Activated CD4-positive, alpha-beta T cell treated with anti-CD3 and anti-CD28 coated beads for 24 hours (primary cell): ENCODE measurements around the gene C2orf81.
A peak's percentile ranks its signal among the peaks of the same experiment; 100 is the strongest.
"Not testable (repeated sequence)": the region's sequence is repeated elsewhere in the genome, so short reads cannot be mapped to it uniquely, and the experiment has no call there.

Source experiments
- DNase-seq, 2 donors: peaks; one replicate each; pipeline ENCODE4 v3.0.0-alpha.2; 2020; ENCODE audit warnings: low read depth in 2 of 2

Gene C2orf81

DNA sequence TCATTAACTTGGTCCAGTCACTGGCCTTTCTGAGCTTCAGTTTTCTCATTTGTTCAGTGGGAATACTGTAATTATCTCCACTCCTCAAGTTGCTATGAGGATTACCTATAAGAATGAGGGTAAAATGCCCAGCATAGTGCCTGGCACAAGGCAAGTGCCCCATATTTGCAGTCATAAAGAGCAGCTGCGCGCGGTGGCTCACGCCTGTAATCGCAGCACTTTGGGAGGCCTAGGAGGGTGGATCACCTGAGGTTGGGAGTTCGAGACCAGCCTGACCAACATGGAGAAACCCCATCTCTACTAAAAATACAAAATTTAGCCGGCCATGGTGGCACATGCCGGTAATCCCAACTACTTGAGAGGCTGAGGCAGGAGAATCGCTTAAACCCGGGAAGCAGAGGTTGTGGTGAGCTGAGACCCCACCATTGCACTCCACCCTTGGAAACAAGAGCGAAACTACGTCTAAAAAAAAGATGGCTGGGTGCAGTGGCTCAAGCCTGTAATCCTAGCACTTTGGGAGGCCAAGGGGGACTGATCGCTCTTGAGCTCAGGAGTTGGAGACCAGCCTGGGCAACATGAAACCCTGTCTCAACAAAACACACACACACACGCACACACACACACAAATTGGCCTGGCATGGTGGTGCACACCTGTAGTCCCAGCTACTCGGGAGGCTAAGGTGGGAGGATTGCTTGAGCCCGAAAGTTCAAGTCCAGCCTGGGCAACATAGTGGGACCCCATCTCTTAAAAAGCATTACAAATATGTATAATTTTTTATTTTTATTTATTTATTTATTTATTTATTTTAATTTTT is 21.3 kb upstream of the C2orf81 start:
- DNase-seq = not testable (repeated sequence)

DNA sequence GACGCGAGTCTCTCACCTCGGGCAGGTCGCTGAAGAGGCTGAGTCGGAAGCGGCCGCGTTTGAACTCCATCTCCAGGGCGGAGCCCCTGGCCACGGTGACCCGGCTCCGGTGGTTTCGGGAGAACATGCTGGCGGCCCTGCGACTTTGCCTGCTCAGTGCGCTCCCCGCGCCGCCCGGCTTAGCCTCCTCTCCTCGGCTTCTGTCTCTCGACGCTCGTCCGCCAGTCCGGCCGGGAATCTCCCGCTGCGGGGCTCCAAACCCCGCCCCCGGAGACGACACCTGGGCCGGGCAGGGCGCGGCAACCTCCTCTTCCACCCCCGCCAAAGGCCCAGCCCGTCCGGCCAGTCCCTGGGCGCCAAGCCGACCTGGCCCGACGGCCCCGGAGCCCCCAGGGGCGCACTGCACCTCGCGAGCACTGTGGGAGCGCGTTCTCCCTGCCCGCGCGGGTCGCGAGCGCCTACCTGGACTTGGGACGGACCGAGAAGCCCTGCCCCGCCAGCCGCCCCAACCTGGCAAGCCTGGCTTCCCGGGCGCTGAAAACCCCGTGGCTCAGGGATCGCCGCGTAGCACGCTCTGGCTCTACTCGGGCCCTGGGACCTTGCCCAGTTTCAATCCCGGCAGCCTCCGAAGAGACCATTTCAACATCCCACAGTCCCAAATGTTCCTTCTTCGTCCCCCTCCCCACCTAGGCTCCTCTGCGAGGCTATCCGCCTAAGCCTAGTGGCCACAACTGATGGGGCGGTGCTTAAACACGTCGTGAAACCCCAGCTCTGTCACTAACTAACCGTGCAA is 20.5 kb upstream of the C2orf81 start, which contains the start of gene RTKN:
RTKN (minus strand) TSS at position 248 of the 793 bp plus-strand sequence; CDS start at position 127, 121 bp downstream.
- no peak for DNase-seq

DNA sequence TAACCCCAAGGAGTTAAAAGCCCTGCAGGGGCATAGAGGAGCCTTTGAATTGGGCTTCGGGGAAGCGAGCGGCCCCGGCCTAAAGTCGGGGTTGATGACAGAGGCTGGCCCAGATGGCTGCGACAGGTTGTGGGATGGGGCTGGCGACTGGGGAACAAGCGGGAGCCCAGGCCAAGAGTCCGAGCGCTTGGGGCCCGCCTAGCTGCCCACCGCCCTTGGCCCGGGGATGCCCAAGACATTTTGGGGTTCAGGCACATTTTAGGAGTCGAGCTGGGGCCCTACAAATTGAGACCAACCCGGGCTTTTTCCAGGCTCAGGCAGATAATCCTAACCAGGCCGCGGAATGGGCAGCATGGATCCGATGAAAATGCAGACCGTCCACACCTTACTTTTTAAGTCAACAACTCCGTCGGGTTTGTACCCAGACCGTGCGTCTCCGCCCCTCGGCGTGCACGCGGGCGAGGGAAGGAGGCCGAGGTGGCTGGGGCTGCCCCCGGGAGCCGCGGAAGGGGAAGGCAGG is 19.8 kb upstream of the C2orf81 start:
- no peak for DNase-seq

DNA sequence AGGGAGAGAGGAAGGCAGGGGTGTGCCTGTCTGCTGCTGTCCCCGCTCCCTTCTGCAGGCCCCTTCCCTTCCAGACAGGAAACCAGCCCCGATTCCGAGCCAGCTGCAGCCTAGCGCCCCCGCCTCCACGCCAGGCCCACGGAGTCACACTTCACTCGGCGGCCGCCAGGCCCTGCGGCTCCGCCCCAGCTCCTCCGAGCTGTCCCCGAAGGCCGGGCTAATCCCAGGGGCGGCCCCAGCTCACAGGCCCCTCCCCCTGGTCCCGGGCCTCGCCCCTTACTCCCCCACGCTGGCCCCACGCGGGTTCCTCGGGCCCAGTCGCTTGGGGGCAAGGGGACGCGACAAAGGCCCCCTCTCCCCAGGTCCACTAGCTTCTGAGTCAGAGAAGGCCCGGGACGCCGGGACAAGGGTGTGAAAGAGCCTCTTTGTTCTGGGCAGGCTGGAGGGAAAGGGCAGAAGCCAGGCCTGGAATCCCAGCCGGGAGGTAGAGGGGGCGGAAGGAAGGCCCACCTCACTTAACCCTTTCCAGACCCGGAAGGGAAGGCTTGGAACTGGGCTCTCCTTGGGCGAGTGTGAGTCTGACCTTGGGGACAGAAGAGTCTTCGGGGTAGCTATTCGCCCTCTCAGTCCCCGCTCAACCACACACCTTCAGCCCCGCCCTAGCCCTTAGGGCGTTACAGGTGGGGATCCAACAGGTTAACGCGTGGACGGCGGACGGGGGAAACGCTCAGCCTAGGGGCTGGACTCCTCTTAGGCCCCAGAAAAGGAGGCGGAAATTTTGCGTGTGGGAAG is 19.2 kb upstream of the C2orf81 start:
- DNase-seq = peak in 1 of 2 donors; percentile 40

DNA sequence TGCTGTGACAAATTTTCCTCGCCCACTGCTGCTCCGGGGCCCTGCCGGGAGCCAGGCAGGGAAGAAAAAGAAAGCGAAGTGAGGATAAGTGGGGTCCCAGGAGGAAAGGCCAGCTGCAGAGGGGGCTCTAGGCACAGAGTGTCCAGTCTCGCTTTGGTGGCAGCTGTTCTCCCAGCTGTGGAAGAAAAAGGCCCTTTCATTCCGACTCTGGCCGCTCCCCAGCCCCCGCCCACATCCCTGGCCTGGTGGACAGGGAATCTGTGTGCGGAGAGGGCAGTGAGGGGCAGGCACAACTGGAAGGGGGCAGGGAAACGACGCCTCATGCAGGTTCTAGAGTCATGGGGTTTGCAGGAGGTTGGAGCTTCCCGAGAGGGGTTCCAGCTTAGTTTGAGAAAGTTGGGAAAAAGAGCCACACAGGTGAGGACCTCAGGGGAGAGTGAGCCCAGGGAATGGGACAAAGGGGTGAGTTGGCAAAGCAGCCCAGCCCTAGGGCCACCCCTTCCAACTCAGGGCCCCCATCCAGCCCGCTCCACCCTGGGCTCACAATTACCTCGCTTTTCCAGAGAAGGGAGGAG is 18.5 kb upstream of the C2orf81 start:
- DNase-seq = no peak

DNA sequence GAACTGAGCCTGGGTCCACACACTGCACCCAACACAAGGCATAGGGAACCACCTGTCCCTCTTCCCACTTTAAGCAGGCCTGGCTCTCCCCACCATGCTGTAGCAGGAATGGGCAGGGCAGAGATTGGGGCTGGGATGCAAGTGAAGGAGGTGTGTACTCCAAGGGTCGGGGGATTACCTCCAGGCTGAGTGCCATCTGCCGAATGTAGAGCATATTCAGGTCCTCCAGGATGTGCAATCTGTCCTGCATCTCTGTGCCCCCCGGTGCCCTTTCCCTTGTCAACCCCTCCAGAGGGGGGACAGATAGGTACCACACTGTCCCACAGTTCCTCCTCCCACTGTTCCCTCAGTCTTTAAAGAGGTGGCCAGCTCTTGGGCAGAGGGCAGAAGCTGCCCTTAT is 18.0 kb upstream of the C2orf81 start:
- DNase-seq = no peak

DNA sequence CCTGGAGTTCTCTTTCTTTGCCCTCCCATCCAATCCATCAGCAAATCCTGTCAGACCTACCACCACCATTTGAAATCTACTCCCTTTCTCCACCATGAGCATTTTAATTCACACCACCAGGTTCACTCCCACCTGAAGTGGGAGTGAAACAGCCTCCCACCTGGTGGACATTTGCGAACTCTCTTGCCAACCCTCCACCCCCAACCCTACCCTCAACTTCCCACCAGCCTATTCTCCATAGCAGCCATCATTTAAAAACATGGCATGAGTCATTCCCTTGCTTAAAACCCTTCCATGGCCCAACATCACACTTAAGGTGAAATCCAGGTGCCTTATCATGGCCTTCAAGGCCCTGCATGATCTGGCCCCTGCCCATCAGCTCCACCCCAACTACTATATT is 16.8 kb upstream of the C2orf81 start:
- no peak for DNase-seq

DNA sequence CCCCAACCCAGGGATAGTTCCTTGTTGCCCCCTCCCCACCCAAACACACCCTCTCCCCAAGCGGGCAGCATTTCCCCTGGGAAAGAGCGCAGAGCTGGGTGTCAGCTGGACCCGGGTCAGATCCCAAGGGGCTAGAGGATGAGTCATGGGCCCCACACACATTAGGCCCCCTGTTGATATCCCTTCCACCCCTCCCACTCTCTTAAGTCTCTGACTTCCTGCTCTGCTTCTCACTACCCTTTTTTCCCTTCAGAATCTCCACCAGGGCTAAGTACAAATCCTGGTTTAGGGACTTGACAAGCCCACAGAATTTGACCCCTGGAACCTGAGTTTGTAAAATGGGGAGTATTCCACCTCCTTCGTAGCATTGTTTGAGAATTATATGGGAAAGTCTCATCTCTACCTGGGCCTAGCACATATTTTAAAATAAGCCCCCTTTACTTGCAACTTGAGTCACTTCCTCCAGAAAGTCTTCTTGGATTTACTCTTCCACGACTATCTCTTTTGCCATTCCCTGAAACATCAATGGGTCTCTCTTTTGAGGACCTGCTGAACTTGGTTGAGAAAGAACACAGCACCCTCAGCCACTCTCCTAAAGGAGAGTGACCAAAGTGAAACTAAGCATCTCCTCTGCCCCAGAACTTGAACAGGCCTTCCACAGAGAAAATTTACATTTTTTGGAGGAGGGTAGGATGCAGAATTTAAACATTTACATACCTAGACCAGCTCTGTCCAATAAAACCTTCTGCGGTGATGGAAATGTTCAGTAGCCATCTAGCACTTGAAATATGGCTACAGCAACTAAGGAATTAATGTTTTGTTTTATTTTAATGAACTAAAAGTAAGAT is 15.7 kb upstream of the C2orf81 start:
- DNase-seq = no peak

DNA sequence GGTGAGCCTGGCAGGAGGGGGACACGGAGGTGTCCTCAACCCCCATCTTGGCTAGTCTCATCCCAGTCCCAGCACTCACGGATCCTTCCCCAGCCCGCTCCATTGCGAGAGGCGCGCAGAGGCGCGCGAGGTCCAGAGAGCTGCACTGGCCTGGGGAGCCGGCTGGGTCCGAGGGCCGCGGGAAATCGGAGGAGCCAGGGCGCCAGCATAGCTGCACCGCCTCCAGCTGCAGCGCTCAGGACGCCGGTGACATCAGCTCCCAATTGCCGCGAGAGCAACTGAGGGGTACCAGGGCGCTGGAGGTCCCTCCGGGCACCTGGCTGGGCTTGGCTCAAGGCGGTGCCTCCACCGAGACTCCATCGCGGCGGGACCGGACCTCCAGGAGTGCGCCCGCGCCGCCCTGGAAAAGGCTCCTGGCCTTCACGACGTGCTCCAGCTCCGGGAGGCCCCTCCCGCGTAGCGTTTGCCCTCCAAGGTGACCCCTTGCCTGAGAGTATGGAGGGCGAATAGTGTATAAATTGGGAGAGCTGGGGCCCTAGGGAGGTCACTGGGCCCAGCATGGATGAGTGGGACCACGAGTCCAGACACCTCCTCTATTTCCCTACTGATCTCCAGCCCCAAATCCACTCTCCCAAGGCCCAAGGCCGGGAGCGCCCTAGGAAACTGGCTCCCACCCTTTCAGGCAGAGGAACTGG is 14.8 kb upstream of the C2orf81 start:
- no peak for DNase-seq

DNA sequence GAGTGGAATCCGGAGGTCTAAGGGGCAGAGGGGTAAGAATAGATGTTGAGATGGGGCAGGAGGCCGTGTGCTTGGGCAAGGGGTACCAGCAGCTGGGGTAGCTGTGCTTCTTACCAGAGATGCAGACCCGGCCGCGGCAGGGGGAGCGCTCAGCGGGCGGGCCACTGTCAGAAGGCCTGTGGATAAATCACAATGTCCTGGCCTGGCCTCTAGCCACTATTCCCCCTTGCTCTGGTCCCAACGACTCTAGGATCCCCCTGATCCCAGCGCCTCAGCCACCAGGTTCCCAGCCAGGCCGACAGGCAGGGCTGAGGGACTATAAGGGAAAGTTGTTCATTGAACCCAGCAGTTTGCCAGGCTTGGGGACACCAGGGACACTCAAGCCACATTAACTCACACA is 9.1 kb upstream of the C2orf81 start:
- no peak for DNase-seq

DNA sequence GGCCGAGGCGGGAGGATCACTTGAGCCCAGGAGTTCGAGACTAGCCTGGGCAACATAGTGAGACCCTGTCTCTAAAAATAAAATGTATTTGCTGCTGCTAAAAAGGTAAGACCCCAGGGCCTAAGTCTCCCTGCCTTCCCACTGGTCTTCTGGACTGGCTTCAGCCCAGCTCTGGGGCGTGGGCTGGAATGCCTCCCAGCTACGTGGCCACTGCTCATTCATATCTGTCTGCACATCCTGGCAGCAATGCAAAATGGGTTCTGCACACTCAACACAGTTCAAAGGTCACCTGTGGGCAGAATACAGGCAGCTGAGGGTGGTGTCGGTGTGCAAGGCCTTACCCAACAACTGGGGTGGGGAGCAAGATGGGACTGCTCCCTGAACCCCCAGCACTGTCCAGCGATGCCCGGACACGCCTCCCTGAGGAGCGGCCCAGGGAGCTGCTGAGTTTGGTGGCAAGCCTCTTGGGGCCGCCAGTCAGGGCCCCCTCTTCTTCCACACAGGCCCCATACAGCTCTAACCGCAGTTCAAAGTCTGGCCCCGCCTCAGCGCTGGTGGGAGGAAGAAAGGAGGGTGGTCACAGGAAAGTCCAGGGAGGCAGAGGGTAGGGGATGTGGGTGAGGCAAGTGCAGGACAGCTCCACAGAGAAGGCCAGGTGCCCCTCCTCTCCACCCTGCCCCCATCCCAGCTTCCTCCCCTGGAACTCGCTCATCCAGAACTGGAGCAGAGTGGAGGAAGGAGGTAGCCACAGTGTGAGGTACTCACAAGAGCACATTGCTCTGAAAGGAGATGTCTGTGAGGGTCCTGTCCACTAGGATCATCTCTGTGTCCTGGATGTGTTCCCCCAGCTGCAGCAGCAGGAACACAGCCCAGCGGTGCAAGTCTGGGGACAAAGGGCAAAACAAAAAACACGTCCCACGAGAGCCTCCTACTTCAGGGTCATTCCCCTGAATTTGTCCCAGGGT is 8.3 kb upstream of the C2orf81 start:
- DNase-seq = no peak

DNA sequence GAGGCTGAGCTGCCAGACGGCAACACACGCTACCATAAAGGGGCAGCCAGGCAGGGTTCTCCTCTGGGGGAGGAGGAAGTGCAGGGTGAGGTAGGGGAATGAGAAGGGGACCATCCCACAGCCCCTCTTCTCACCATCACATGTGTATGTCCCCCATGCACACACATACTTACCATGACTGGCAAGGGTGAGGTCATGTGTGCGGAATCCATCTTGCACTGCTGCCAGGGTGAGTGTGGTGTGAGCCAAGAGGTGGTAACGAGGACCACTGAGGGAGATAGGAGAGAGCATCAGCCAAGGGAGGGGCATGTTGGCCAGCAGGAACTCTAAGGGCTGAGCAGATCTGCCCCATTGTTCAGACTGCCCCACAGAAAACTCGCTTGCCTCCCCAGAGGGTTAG is 7.3 kb upstream of the C2orf81 start:
- DNase-seq = no peak

DNA sequence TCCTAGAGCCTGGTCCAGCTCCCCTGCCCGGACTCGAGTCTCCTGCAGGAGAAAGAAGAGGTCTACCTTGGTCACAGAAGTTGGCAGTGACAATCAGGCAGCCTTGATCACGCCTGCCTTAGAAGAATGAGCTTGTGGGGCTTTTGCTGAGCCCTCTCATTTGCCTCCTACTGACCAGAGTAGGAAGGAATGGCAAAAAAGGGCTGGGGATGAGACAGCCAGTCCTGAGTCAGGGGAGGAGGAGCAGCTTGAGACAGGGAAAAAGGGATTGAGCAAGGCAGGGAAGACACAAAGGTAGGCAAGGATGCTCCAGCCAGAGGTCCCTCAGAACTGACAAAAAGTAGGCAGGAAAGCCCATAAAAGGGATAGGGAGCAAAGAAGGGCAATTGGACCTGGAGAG is 6.1 kb upstream of the C2orf81 start:
- no peak for DNase-seq

DNA sequence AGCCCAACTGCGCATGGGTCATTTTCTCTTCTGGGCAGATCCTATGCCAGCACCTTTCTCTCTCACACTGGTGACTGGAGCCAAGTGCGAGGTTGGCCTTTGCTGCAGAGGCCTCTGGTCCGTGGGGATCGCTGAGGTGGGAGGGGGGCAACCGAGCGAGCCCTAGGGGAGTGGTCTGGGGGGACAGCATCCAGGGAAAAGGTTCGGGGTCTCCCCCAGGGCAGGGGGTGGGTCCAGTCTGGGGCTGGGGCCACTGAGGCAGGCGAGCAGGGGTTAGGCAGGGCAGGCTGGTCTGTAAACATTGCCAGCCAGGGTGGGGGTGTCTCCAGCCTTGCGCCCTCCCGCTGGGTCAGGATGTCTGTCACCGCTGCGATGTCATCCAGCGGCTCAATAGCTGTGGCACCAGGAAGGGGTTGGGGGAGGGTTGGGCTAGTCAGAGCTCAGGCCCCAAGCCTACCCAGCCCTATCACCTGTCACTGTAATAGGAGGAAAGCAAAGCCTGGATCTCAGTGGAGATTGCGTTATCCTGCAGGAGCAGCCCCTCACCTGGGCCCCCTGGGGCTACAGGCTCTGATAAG is 4.9 kb upstream of the C2orf81 start:
- no peak for DNase-seq

DNA sequence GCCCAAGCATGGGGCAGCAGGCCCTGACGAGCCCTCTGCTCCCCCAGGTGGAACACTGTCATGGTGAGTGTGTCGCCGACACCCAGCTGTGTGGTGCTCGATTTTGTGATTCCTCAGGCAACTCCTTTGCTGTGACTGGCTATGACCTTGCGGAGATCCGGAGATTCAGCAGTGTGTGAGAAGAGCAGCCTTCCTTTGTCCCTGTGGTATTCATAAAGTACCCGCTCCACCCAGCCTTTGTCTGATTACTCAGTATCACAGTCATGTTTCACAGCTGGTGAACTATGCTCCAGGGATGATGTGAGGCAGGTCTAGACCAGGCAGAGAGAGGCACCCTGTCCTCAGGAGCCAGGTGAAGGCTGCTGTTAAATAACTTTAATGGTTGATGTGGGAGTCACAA is 4.1 kb upstream of the C2orf81 start:
- DNase-seq = no peak

DNA sequence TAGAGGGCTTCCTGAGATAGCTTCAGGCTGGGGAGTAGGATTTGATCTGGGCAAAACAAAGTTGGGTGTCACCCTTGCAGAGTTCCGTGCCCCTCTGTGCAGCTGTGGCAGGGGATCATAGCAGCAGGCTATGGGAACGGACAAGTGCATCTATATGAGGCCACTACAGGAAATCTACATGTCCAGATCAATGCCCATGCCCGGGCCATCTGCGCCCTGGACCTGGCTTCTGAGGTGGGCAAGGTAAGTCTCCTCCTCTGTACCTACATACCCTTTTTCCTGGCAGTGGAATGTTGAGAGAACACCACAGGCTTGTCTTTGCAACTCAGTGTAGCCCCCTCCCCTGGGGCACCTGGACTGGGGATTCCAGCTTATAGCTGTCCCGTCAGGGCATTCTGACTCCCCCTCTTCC is 3.6 kb upstream of the C2orf81 start:
- DNase-seq = no peak

DNA sequence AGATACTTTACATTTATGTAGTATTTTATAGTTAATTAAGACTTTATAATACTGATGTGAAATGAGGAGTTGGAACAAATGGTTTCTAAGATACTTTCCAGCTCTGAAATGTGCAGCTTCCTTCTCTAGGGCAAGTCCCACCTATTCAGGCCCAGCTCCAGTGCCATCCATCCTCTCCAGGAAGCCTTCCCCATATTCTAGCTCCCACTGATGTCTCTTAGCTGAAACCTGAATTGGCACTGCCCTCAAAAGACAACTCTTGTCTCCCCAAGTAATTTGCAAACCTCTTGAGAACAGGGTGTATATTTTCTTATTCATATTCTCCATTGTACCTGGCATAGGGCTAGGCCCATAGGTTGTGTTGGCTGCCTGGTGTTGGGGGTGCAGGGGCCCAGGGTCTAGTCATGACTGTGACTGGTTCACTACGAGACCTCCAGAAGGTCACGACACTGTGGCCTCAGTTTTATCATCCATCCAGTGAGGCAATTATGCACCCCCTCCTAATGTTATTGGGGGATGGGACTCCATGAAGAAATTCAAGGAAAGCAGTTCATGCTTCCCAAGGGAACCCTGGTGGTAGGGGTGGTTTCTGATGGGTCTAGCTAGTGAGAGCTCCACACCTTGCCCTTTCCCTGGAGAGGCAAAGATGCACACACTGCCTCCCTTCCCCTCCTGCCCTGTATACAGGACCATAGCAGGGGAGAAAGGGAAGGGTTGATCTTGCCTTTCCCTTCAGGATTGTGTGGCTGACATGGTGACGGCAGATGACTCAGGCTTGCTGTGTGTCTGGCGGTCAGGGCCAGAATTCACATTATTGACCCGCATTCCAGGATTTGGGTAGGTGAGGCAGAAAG is 2.9 kb upstream of the C2orf81 start:
- DNase-seq = no peak
